ENCODE data around the gene PERM1.

- TF ChIP-seq POLR2A (IDR thresholded peaks at IDR 0.05) (no peak), CTCF (IDR thresholded peaks at IDR 0.05) (no peak)
Observed at GRCh38 chr1:962381-963300, 19.3 kb downstream of the PERM1 start.

Data from prostate gland (tissue), 2 donors.